H1 (cell line): ENCODE results near the gene UBXN4. TPM values are rescaled to one million over a fixed set of nuclear protein-coding genes. Genes with fewer than 3 reads are reported as not detected.
A peak's percentile ranks its signal among the peaks of the same experiment; 100 is the strongest.

Experiments
- ASH2L ChIP-seq: fragments of 200-600, 300-600 bp; sonication (generic); IDR thresholded peaks from one replicate; pipeline ENCODE4 v1.7.1; 2017; ENCODE audit warnings: low read length
- BRCA1 ChIP-seq: IDR thresholded peaks from 2 replicates; pipeline ENCODE4 v1.6.1; 2012; ENCODE audit warnings: low read depth, low read length, improper control_type of control experiment
- CHD2 ChIP-seq: IDR thresholded peaks from 2 replicates; pipeline ENCODE4 v1.6.1; 2012; ENCODE audit warnings: low read length, improper control_type of control experiment
- E2F6 ChIP-seq: IDR thresholded peaks from 2 replicates; pipeline ENCODE4 v1.6.1; 2012; ENCODE audit warnings: inconsistent platforms
- KDM1A ChIP-seq: fragments of 200-600, 300-600 bp; sonication (generic); IDR thresholded peaks from 2 replicates; pipeline ENCODE4 v1.7.1; 2016; ENCODE audit warnings: mild to moderate bottlenecking, low read length, borderline replicate concordance
- KDM4A ChIP-seq: IDR thresholded peaks from one replicate; pipeline ENCODE4 v1.7.1; 2012; ENCODE audit warnings: low read depth, mild to moderate bottlenecking, moderate library complexity, low read length, inconsistent platforms; ENCODE audit not compliant: severe bottlenecking
- POU5F1 ChIP-seq: IDR thresholded peaks from 2 replicates; pipeline ENCODE4 v1.6.1; 2011; ENCODE audit warnings: low read depth, mild to moderate bottlenecking, low read length, moderate library complexity
- RAD21 ChIP-seq, 2 experiments: IDR thresholded peaks in 1 of 2; conservative IDR thresholded peaks in 1 of 2; 2 replicates each; pipeline ENCODE4 v1.6.1; 2011; ENCODE audit warnings: low read depth in 2 of 2, low read length in 2 of 2, improper control_type of control experiment in 1 of 2, inconsistent platforms in 1 of 2, mild to moderate bottlenecking in 1 of 2, moderate library complexity in 1 of 2
- RBBP5 ChIP-seq: IDR thresholded peaks from 2 replicates; pipeline ENCODE4 v1.7.1; 2012; ENCODE audit warnings: low read depth, mild to moderate bottlenecking, inconsistent platforms, low read length, moderate library complexity, borderline replicate concordance
- RNF2 ChIP-seq: fragments of 200-900, 300-1000 bp; sonication (generic); IDR thresholded peaks from 2 replicates; pipeline ENCODE4 v1.7.1; 2016; ENCODE audit warnings: borderline replicate concordance, low read depth, mild to moderate bottlenecking, antibody characterized with exemption, low read length; ENCODE audit not compliant: poor library complexity, severe bottlenecking; ENCODE audit errors: missing control alignments
- SAP30 ChIP-seq: fragments of 300-600 bp; sonication (generic); IDR thresholded peaks from 2 replicates; pipeline ENCODE4 v1.7.1; 2012; ENCODE audit warnings: low read length, moderate library complexity, mild to moderate bottlenecking, inconsistent platforms; ENCODE audit not compliant: insufficient read depth, insufficient replicate concordance
- SIN3A ChIP-seq, 2 experiments: IDR thresholded peaks in 1 of 2; conservative IDR thresholded peaks in 1 of 2; 2 replicates each; pipeline ENCODE4 v1.6.1; 2011 to 2012; ENCODE audit warnings: low read length in 2 of 2, improper control_type of control experiment in 1 of 2, low read depth in 1 of 2, mild to moderate bottlenecking in 1 of 2
- SIRT6 ChIP-seq: IDR thresholded peaks from one replicate; pipeline ENCODE4 v1.7.1; 2012; ENCODE audit warnings: low read length, inconsistent platforms
- SIX5 ChIP-seq: IDR thresholded peaks from 2 replicates; pipeline ENCODE4 v1.6.1; 2011; ENCODE audit warnings: mild to moderate bottlenecking, low read depth, low read length
- SUZ12 ChIP-seq: fragments of 200-600 bp; sonication (generic); IDR thresholded peaks from 2 replicates; pipeline ENCODE4 v1.6.1; 2012; ENCODE audit warnings: mild to moderate bottlenecking, inconsistent platforms, low read length, moderate library complexity, mixed read lengths
- TAF1 ChIP-seq: IDR thresholded peaks from 2 replicates; pipeline ENCODE4 v1.6.1; 2011; ENCODE audit warnings: mild to moderate bottlenecking, low read depth, low read length
- TAF7 ChIP-seq: optimal IDR thresholded peaks from 2 replicates; pipeline ENCODE3; 2011; ENCODE audit warnings: low read depth, mild to moderate bottlenecking, inconsistent platforms, low read length, moderate library complexity, borderline replicate concordance
- TBP ChIP-seq: IDR thresholded peaks from 2 replicates; pipeline ENCODE4 v1.6.1; 2011; ENCODE audit warnings: low read depth, low read length, improper control_type of control experiment
- TCF12 ChIP-seq: IDR thresholded peaks from 2 replicates; pipeline ENCODE4 v1.6.1; 2011; ENCODE audit warnings: low read depth, mild to moderate bottlenecking, low read length
- TEAD4 ChIP-seq: IDR thresholded peaks from 2 replicates; pipeline ENCODE4 v1.6.1; 2012; ENCODE audit warnings: low read depth, low read length, inconsistent platforms, mixed read lengths
- polyA plus RNA-seq, 7 experiments: library from polyadenylated mRNA; depleted of rRNA in 3 of 7; stranded (reverse) in 5 of 7; unstranded in 2 of 7; fragments of >200 nt in 5 of 7; fragments of 200-250 nt in 2 of 7; gene quantifications; 1 replicate in 5 of 7; 2 replicates in 1 of 7; 4 replicates in 1 of 7; pipeline versions ENCODE4 v1.2.1 to v1.2.3, GENCODE V29; 2011 to 2013; ENCODE audit warnings: missing spikeins in 2 of 7, mixed read lengths in 2 of 7
- total RNA-seq: library from RNA; stranded (reverse); fragmentation: NEBNext Ultra II Directional; extraction: Animal tissue kit (Norgen Biotek cat#: 25700); gene quantifications from 2 replicates; pipeline ENCODE4 v1.2.1, GENCODE V29; 2021

Gene UBXN4
- total and polyA plus RNA-seq, 2 of the 8 experiments (the other 6 are each of a cell fraction or from before 2014, with no cell fraction given): 20.1 to 64.2 TPM

GRCh38 chr2:135818937-135819610 lies 77.4 kb downstream of the UBXN4 start (continued):
- TF ChIP-seq RNF2: no peak
- TF ChIP-seq TEAD4: peak; percentile 94
- no peak for TF ChIP-seq CHD2
- no peak for TF ChIP-seq KDM4A
- TF ChIP-seq RBBP5: no peak
- no peak for TF ChIP-seq SIN3A (conservative IDR thresholded peaks at IDR 0.05 in 1 of 2, IDR thresholded peaks at IDR 0.05 in 1 of 2; ENCODE audit: low read depth in 1 of 2, low read length in 2 of 2)
- no peak for TF ChIP-seq TAF7
- TF ChIP-seq TCF12: no peak
- no peak for TF ChIP-seq TBP
- no peak for TF ChIP-seq ASH2L
- TF ChIP-seq KDM1A: peak; percentile 33; the same call in 1 of the 2 replicates
- TF ChIP-seq POU5F1: no peak
- no peak for TF ChIP-seq TAF1
- TF ChIP-seq SUZ12: no peak
- no peak for TF ChIP-seq SAP30
- no peak for TF ChIP-seq SIRT6
- TF ChIP-seq RAD21 (IDR thresholded peaks at IDR 0.05 in 1 of 2, conservative IDR thresholded peaks at IDR 0.05 in 1 of 2; ENCODE audit: low read depth in 2 of 2, low read length in 2 of 2): peak; percentile 63 to 66
- TF ChIP-seq E2F6: peak; percentile 39; the same call in 1 of the 2 replicates
- no peak for TF ChIP-seq SIX5
- no peak for TF ChIP-seq BRCA1
